Panc1 (cell line): ENCODE data around the gene S100A2.

Experiments used
- POLR2AphosphoS5 ChIP-seq: IDR thresholded peaks from 2 replicates; pipeline ENCODE4 v1.6.1; 2012; ENCODE audit warnings: mild to moderate bottlenecking, low read depth, low read length, moderate library complexity
- REST ChIP-seq, 2 experiments: IDR thresholded peaks; 2 replicates each; pipeline ENCODE4 v1.6.1; 2011 to 2012; ENCODE audit warnings: low read depth in 2 of 2, control low read depth in 1 of 2, low read length in 1 of 2, mild to moderate bottlenecking in 1 of 2, moderate library complexity in 1 of 2; ENCODE audit not compliant: insufficient read depth in 1 of 2
- SIN3A ChIP-seq: IDR thresholded peaks from 2 replicates; pipeline ENCODE4 v1.6.1; 2012; ENCODE audit warnings: low read depth, mild to moderate bottlenecking, low read length, moderate library complexity, borderline replicate concordance; ENCODE audit not compliant: insufficient read depth
- TCF7L2 ChIP-seq: IDR thresholded peaks from 2 replicates; pipeline ENCODE4 v1.6.1; 2011; ENCODE audit warnings: mild to moderate bottlenecking, low read depth, low read length, inconsistent platforms
- TF ChIP-seq, protein P1 (sequence below): fragments of 450-650 bp; IDR thresholded peaks from 2 replicates; pipeline ENCODE4 v1.5.1; 2017; ENCODE audit warnings: mild to moderate bottlenecking

- TF ChIP-seq, protein P1, sequence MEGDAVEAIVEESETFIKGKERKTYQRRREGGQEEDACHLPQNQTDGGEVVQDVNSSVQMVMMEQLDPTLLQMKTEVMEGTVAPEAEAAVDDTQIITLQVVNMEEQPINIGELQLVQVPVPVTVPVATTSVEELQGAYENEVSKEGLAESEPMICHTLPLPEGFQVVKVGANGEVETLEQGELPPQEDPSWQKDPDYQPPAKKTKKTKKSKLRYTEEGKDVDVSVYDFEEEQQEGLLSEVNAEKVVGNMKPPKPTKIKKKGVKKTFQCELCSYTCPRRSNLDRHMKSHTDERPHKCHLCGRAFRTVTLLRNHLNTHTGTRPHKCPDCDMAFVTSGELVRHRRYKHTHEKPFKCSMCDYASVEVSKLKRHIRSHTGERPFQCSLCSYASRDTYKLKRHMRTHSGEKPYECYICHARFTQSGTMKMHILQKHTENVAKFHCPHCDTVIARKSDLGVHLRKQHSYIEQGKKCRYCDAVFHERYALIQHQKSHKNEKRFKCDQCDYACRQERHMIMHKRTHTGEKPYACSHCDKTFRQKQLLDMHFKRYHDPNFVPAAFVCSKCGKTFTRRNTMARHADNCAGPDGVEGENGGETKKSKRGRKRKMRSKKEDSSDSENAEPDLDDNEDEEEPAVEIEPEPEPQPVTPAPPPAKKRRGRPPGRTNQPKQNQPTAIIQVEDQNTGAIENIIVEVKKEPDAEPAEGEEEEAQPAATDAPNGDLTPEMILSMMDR: no peak
- no peak for TF ChIP-seq POLR2AphosphoS5
- no peak for TF ChIP-seq REST (IDR thresholded peaks at IDR 0.05; ENCODE audit: insufficient read depth in 1 of 2, low read depth in 2 of 2, low read length in 1 of 2)
- TF ChIP-seq SIN3A: no peak
- TF ChIP-seq TCF7L2: no peak
Observed at GRCh38 chr1:153588482-153588881, 22.8 kb upstream of the S100A2 start.
